IMR-90 (cell line): Measurements from ENCODE around the gene KIF6. TPM values are rescaled to one million over a fixed set of nuclear protein-coding genes. Genes with fewer than 3 reads are reported as not detected.

ENCODE experiments used
- ATAC-seq: fragments of 200-7000 bp; cut with Tn5 transposase; 2 replicates; pipeline ENCODE4 v1.9.1; 2020; ENCODE audit warnings: low read depth, mild to moderate bottlenecking, moderate library complexity
- BruUV-seq: library from RNA; stranded (reverse); fragments of 400-500 nt; replicated peaks from 2 replicates; lab custom pipeline; 2021; lab: Mats Ljungman, UMichigan
- CTCF ChIA-PET: fragments of 300-600 bp; formaldehyde crosslinking; extraction: SDS; loops from one replicate; lab custom pipeline; 2021; ENCODE audit warnings: antibody characterized with exemption; lab: Yijun Ruan, JAX
- POLR2A ChIA-PET: fragments of 300-600 bp; sonication (Branson Sonifier 250); formaldehyde crosslinking; loops from one replicate; lab custom pipeline; 2022; ENCODE audit warnings: antibody characterized with exemption; ENCODE audit not compliant: unreplicated experiment; lab: Charles Lee
- DNase-seq: peaks from one replicate; pipeline ENCODE4 v3.0.0; 2013
- H2AFZ ChIP-seq: replicated peaks from 2 replicates; pipeline ENCODE3; 2013; ENCODE audit warnings: low read length, mild to moderate bottlenecking; ENCODE audit not compliant: poor library complexity
- H2AK5ac ChIP-seq: 2 replicates; pipeline ENCODE4 v1.6.1; 2013; ENCODE audit warnings: low read depth, low read length, inconsistent platforms
- H2AK9ac ChIP-seq: replicated peaks from 2 replicates; pipeline ENCODE3; 2013; ENCODE audit warnings: mild to moderate bottlenecking, low read depth, low read length, moderate library complexity; ENCODE audit not compliant: poor library complexity
- H2BK120ac ChIP-seq: 2 replicates; pipeline ENCODE4 v1.6.1; 2013; ENCODE audit warnings: low read depth, low read length, inconsistent platforms
- H2BK15ac ChIP-seq: 3 replicates; pipeline ENCODE4 v1.6.1; 2013; ENCODE audit warnings: low read depth, low read length, inconsistent platforms
- H2BK20ac ChIP-seq: 2 replicates; pipeline ENCODE4 v1.6.1; 2013; ENCODE audit warnings: low read depth, mild to moderate bottlenecking, inconsistent platforms, low read length, moderate library complexity
- H2BK5ac ChIP-seq: 2 replicates; pipeline ENCODE4 v1.6.1; 2013; ENCODE audit warnings: mild to moderate bottlenecking, low read depth, low read length, inconsistent platforms; ENCODE audit not compliant: poor library complexity, severe bottlenecking
- H3K14ac ChIP-seq: replicated peaks from 2 replicates; pipeline ENCODE4 v1.6.1; 2013; ENCODE audit warnings: low read depth, low read length, inconsistent platforms
- H3K18ac ChIP-seq: 2 replicates; pipeline ENCODE4 v1.6.1; 2013; ENCODE audit warnings: low read depth, low read length, control low read depth
- H3K23ac ChIP-seq: 2 replicates; pipeline ENCODE4 v1.6.1; 2013; ENCODE audit warnings: low read depth, low read length, inconsistent platforms
- H3K27ac ChIP-seq: 2 replicates; pipeline ENCODE4 v1.5.1; 2013; ENCODE audit warnings: mild to moderate bottlenecking, control low read depth, low read length; ENCODE audit not compliant: insufficient read depth
- H3K27me3 ChIP-seq: 2 replicates; pipeline ENCODE4 v1.6.1; 2013; ENCODE audit warnings: low read length; ENCODE audit not compliant: control insufficient read depth, insufficient read depth
- H3K36me3 ChIP-seq: 2 replicates; pipeline ENCODE4 v1.6.1; 2013; ENCODE audit warnings: low read length, mixed read lengths; ENCODE audit not compliant: control insufficient read depth, insufficient read depth
- H3K4ac ChIP-seq: 2 replicates; pipeline ENCODE4 v1.6.1; 2013; ENCODE audit warnings: low read depth, low read length, inconsistent platforms
- H3K4me1 ChIP-seq: 2 replicates; pipeline ENCODE4 v1.6.1; 2013; ENCODE audit warnings: low read length, mixed read lengths; ENCODE audit not compliant: control insufficient read depth, insufficient read depth
- H3K4me2 ChIP-seq: 2 replicates; pipeline ENCODE4 v1.6.1; 2013; ENCODE audit warnings: low read depth, mild to moderate bottlenecking, control low read depth, low read length, moderate library complexity
- H3K4me3 ChIP-seq: 2 replicates; pipeline ENCODE4 v1.5.1; 2013; ENCODE audit warnings: low read depth, mild to moderate bottlenecking, control low read depth, low read length, moderate library complexity; ENCODE audit not compliant: insufficient read depth
- H3K56ac ChIP-seq: 2 replicates; pipeline ENCODE4 v1.6.1; 2013; ENCODE audit warnings: low read length, inconsistent platforms; ENCODE audit not compliant: insufficient read depth; ENCODE audit errors: extremely low read depth
- H3K79me1 ChIP-seq, 2 experiments: 2 replicates each; pipeline ENCODE4 v1.6.1; 2013; ENCODE audit warnings: low read length in 2 of 2, inconsistent platforms in 1 of 2, low read depth in 1 of 2
- H3K9ac ChIP-seq: 2 replicates; pipeline ENCODE4 v1.6.1; 2013; ENCODE audit warnings: low read depth, low read length, control low read depth
- H3K9me1 ChIP-seq: 2 replicates; pipeline ENCODE4 v1.6.1; 2013; ENCODE audit warnings: low read length, inconsistent platforms; ENCODE audit not compliant: insufficient read depth
- H3K9me3 ChIP-seq: 2 replicates; pipeline ENCODE4 v1.6.1; 2013; ENCODE audit warnings: low read length; ENCODE audit not compliant: control insufficient read depth, insufficient read depth
- H4K20me1 ChIP-seq: 2 replicates; pipeline ENCODE4 v1.6.1; 2013; ENCODE audit warnings: low read length, inconsistent platforms; ENCODE audit not compliant: insufficient read depth
- H4K5ac ChIP-seq: 2 replicates; pipeline ENCODE4 v1.6.1; 2013; ENCODE audit warnings: mild to moderate bottlenecking, low read depth, low read length, control low read depth
- H4K8ac ChIP-seq, 2 experiments: 2 replicates each; pipeline ENCODE4 v1.6.1; 2013; ENCODE audit warnings: low read depth in 2 of 2, low read length in 2 of 2, control low read depth in 1 of 2, inconsistent platforms in 1 of 2
- H4K91ac ChIP-seq: 2 replicates; pipeline ENCODE4 v1.6.1; 2013; ENCODE audit warnings: low read depth, low read length, inconsistent platforms; ENCODE audit not compliant: insufficient read depth
- BHLHE40 ChIP-seq: fragments of 150-350 bp; IDR thresholded peaks from 2 replicates; pipeline ENCODE4 v1.6.1; 2016; ENCODE audit warnings: mild to moderate bottlenecking, low read depth, low read length
- CHD1 ChIP-seq: IDR thresholded peaks from 2 replicates; pipeline ENCODE4 v1.6.1; 2012; ENCODE audit warnings: low read depth, low read length, improper control_type of control experiment
- CTCF ChIP-seq: conservative IDR thresholded peaks from 2 replicates; pipeline ENCODE4 v1.5.1; 2012; ENCODE audit warnings: mild to moderate bottlenecking, low read depth, low read length, improper control_type of control experiment
- MAFK ChIP-seq: IDR thresholded peaks from 2 replicates; pipeline ENCODE4 v1.6.1; 2012; ENCODE audit warnings: low read depth, low read length, improper control_type of control experiment
- MAZ ChIP-seq: IDR thresholded peaks from 2 replicates; pipeline ENCODE4 v1.6.1; 2012; ENCODE audit warnings: low read depth, mild to moderate bottlenecking, low read length, improper control_type of control experiment, moderate library complexity, borderline replicate concordance
- MXI1 ChIP-seq: IDR thresholded peaks from 2 replicates; pipeline ENCODE4 v1.6.1; 2012; ENCODE audit warnings: low read depth, mild to moderate bottlenecking, low read length, moderate library complexity, borderline replicate concordance
- NFE2L2 ChIP-seq: fragments of 150-350 bp; IDR thresholded peaks from 2 replicates; pipeline ENCODE4 v1.6.1; 2016; ENCODE audit warnings: low read depth, mild to moderate bottlenecking, low read length
- POLR2A ChIP-seq: IDR thresholded peaks from 2 replicates; pipeline ENCODE4 v1.6.1; 2012; ENCODE audit warnings: mild to moderate bottlenecking, low read depth, low read length
- RAD21 ChIP-seq: IDR thresholded peaks from 2 replicates; pipeline ENCODE4 v1.6.1; 2012; ENCODE audit warnings: low read length, improper control_type of control experiment
- RCOR1 ChIP-seq: IDR thresholded peaks from 2 replicates; pipeline ENCODE4 v1.6.1; 2012; ENCODE audit warnings: mild to moderate bottlenecking, low read length, improper control_type of control experiment; ENCODE audit not compliant: insufficient replicate concordance
- RFX5 ChIP-seq: IDR thresholded peaks from 2 replicates; pipeline ENCODE4 v1.8.0; 2012; ENCODE audit warnings: low read depth, mild to moderate bottlenecking, low read length, moderate library complexity
- SMC3 ChIP-seq: fragments of 150-350 bp; IDR thresholded peaks from 2 replicates; pipeline ENCODE4 v1.6.1; 2016; ENCODE audit warnings: low read depth, mild to moderate bottlenecking, antibody characterized with exemption, low read length, moderate library complexity
- WGBS, 2 experiments: methylation state at CpG; one replicate each; pipeline versions ENCODE4 v1.1.5 to v1.1.7; 2013; ENCODE audit warnings: missing lambda C conversion rate in 2 of 2; ENCODE audit not compliant: insufficient read length in 1 of 2; ENCODE audit errors: extremely low coverage in 2 of 2; 5-methylcytosine and 5-hydroxymethylcytosine counted together
- dilution Hi-C: fragments of 300-500 bp; cut with HindIII; formaldehyde crosslinking; loops from one replicate; pipeline ENCODE4 v1.14.3; 2018; ENCODE audit warnings: low sequenced_read_pairs; ENCODE audit not compliant: unreplicated experiment
- in situ Hi-C: fragments of 300-500 bp; cut with MboI; formaldehyde crosslinking; loops from 3 replicates; pipeline ENCODE4 v1.14.3; 2019; ENCODE audit warnings: low sequenced_read_pairs, inconsistent platforms, mixed read lengths
- intact Hi-C: fragments of 100-400 bp; cut with micrococcal nuclease; formaldehyde crosslinking; loops from 2 replicates; pipeline ENCODE4 v1.10.0; 2022
- polyA plus RNA-seq, 3 experiments: library from polyadenylated mRNA; depleted of rRNA; stranded (reverse); fragments of >200 nt; gene quantifications; 2 replicates each; pipeline ENCODE4 v1.2.3, GENCODE V29; 2012; ENCODE audit warnings: low replicate concordance in 1 of 3
- total RNA-seq: library from RNA; depleted of rRNA; stranded (reverse); fragments of >200 nt; gene quantifications from 2 replicates; pipeline ENCODE4 v1.2.3, GENCODE V29; 2012

KIF6 gene
- total and polyA plus RNA-seq, 2 of the 4 experiments (the other 2 are of a cell fraction), result under 0.01 to 0.10 TPM

DNA sequence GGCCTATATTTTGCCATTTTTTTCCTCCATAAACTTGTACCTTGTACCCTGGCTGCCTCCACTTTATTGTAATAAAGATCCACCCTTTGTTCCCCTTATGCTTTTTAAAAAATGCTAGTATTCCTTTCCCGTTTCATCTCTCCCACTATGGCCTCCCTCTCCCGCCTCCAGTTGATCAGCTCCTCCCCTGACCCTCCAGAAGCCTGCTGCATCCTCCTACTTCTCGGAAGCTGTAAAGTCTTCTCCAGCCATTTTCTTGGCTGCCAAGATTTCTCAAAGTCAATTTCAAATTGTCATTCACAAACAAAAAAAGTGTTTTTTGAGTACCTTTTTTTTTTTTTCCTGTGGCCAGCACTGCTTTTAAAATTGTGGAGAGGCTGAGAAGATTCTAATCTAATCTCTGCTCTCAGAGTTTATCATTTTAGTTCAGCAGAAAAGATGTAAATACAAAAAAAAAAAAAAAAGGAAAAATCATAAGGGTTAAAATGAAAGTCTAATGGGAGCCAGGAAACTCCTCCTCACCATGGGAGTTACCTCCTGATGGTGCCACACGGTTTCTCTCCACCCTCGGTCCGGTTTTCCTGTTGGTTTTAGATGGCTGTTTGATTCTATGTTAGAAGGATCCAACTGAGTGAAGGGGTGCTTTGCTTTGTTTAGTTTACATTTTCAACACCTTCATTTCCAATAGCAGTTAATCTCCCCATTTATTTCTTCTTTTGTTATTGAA is 299.7 kb downstream of the KIF6 start:
- Histone ChIP-seq H4K8ac (no peak overlapping the region), H3K4me3 (no peak overlapping the region), H3K9me1 (no peaks in the 10 kb centered on the region), H3K4me2 (no peak overlapping the region), H2BK15ac (no peak overlapping the region), H3K27me3 (no peaks in the 10 kb centered on the region), H3K79me1 (no peaks in the 10 kb centered on the region), H3K14ac (no peak overlapping the region), H3K27ac (no peak overlapping the region), H2AFZ (no peak overlapping the region), H3K23ac (no peak overlapping the region), H4K91ac (no peak overlapping the region), H3K9ac (no peak overlapping the region), H2BK120ac (no peak overlapping the region), H4K5ac (no peak overlapping the region), H4K20me1 (no peaks in the 10 kb centered on the region), H3K4me1 (no peaks in the 10 kb centered on the region), H3K56ac (no peak overlapping the region), H2AK9ac (no peak overlapping the region), H2BK5ac (no peak overlapping the region), H2BK20ac (no peak overlapping the region), H3K9me3 (no peaks in the 10 kb centered on the region), H3K36me3 (no peaks in the 10 kb centered on the region), H3K18ac (no peak overlapping the region), H3K4ac (no peak overlapping the region), H2AK5ac (no peak overlapping the region)
- intact Hi-C loops (no loop called here), in situ Hi-C loops (no loop called here), dilution Hi-C loops (no loop called here)
- no TSS peak for BruUV-seq
- ChIA-PET POLR2A (no interaction called here), CTCF (no interaction called here)
- TF ChIP-seq MAZ (no peak), RFX5 (no peak), POLR2A (no peak), NFE2L2 (no peak), BHLHE40 (no peak), CTCF (no peak), MXI1 (no peak), RAD21 (no peak), MAFK (no peak), SMC3 (no peak), CHD1 (no peak), RCOR1 (no peak)
- no peak for DNase-seq
- no peak for ATAC-seq
- WGBS, 2 experiments, result no CpG with 5 or more reads among the region's 6 CpGs
